ENCODE results near the gene LDHD.
"Not testable (repeated sequence)": the region's sequence is repeated elsewhere in the genome, so short reads cannot be mapped to it uniquely, and the experiment has no call there.

Gene LDHD

GRCh38 chr16:75143941-75144340 is 27.4 kb upstream of the LDHD start:
- DNase-seq (ENCODE audit: low spot score): no peak
- TF ChIP-seq, protein P1, sequence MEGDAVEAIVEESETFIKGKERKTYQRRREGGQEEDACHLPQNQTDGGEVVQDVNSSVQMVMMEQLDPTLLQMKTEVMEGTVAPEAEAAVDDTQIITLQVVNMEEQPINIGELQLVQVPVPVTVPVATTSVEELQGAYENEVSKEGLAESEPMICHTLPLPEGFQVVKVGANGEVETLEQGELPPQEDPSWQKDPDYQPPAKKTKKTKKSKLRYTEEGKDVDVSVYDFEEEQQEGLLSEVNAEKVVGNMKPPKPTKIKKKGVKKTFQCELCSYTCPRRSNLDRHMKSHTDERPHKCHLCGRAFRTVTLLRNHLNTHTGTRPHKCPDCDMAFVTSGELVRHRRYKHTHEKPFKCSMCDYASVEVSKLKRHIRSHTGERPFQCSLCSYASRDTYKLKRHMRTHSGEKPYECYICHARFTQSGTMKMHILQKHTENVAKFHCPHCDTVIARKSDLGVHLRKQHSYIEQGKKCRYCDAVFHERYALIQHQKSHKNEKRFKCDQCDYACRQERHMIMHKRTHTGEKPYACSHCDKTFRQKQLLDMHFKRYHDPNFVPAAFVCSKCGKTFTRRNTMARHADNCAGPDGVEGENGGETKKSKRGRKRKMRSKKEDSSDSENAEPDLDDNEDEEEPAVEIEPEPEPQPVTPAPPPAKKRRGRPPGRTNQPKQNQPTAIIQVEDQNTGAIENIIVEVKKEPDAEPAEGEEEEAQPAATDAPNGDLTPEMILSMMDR (IDR thresholded peaks at IDR 0.05; ENCODE audit: borderline replicate concordance, control extremely low read depth, extremely low read depth, insufficient read depth, missing control alignments): no peak
- in situ Hi-C loops (cut with MboI; ENCODE audit: low sequenced_read_pairs, unreplicated experiment): no loop called here

GRCh38 chr16:75139498-75139897 is 22.9 kb upstream of the LDHD start:
- DNase-seq (ENCODE audit: low spot score): no peak
- TF ChIP-seq, protein P1 (IDR thresholded peaks at IDR 0.05; ENCODE audit: borderline replicate concordance, control extremely low read depth, extremely low read depth, insufficient read depth, missing control alignments): no peak
- in situ Hi-C loops (cut with MboI; ENCODE audit: low sequenced_read_pairs, unreplicated experiment): no loop called here

GRCh38 chr16:75138636-75139035 is 22.1 kb upstream of the LDHD start:
- in situ Hi-C loops (cut with MboI; ENCODE audit: low sequenced_read_pairs, unreplicated experiment): no loop called here
- TF ChIP-seq, protein P1 (IDR thresholded peaks at IDR 0.05; ENCODE audit: borderline replicate concordance, control extremely low read depth, extremely low read depth, insufficient read depth, missing control alignments): no peak
- DNase-seq (ENCODE audit: low spot score): no peak

GRCh38 chr16:75138233-75138632 is 21.7 kb upstream of the LDHD start:
- DNase-seq (ENCODE audit: low spot score): no peak
- TF ChIP-seq, protein P1 (IDR thresholded peaks at IDR 0.05; ENCODE audit: borderline replicate concordance, control extremely low read depth, extremely low read depth, insufficient read depth, missing control alignments): no peak
- in situ Hi-C loops (cut with MboI; ENCODE audit: low sequenced_read_pairs, unreplicated experiment): no loop called here

GRCh38 chr16:75131081-75131480 is 14.5 kb upstream of the LDHD start:
- no peak for DNase-seq (ENCODE audit: low spot score)
- TF ChIP-seq, protein P1 (IDR thresholded peaks at IDR 0.05; ENCODE audit: borderline replicate concordance, control extremely low read depth, extremely low read depth, insufficient read depth, missing control alignments): no peak
- in situ Hi-C loops (cut with MboI; ENCODE audit: low sequenced_read_pairs, unreplicated experiment): no loop called here

DNA sequence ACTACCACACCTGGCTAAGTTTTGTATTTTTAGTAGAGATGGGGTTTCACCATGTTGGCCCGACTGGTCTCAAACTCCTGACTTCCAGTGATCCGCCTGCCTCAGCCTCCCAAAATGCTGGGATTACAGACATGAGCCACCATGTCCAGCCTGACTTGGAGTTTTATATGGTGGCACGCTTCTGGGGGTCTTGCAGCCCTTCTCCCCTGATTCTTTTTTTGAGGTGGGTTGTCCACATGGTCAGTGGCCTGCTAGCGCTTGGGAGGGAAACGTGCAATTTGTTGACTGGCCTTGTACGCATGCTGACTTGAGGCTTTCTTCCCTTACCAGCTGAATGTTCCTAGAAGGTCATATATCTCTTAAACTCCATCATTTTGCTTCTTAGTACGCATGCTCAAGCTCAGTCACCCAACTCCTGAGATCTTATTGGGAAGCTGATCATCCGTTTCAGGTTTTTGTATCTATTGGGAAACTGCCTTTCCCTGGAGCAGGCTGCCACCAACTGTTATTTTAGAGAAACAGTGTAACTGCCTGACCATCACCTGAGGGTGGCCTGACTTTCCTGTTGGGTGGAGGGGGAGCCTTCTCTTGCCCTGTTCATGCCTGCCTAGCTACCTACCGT is 13.7 kb upstream of the LDHD start:
- in situ Hi-C loops (cut with MboI; ENCODE audit: low sequenced_read_pairs, unreplicated experiment): no loop called here
- TF ChIP-seq, protein P1 (IDR thresholded peaks at IDR 0.05; ENCODE audit: borderline replicate concordance, control extremely low read depth, extremely low read depth, insufficient read depth, missing control alignments): no peak
- DNase-seq (ENCODE audit: low spot score): no peak

DNA sequence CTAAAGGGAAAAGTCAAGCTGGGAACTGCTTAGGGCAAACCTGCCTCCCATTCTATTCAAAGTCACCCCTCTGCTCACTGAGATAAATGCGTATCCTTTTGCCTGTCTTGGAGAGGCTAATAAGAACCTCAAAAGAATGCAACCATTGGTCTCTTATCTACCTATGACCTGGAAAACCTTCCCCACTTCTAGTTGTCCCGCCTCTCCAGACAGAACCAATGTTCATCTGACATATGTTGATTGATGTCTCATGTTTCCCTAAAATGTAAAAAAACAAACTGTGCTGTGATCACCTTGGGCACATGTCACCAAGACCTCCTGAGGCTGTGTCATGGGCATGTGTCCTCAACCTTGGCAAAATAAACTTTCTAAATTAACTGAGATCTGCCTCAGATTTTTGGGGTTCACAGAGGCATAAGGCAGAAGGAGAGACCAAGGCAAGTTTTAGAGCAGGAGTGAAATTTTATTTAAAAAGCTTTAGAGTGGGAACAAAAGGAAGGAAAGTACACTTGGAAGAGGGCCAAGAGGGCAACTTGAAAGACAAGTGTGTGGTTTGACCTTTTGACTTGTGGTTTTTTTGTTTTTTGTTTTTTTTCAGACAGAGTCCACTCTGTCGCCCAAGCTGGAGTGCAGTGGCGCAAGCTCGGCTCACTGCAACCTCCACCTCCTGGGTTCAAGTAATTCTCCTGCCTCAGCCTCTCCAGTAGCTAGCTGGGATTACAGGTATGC is 13.0 kb upstream of the LDHD start:
- DNase-seq (ENCODE audit: low spot score); in situ Hi-C loops (cut with MboI; ENCODE audit: low sequenced_read_pairs, unreplicated experiment): not testable (repeated sequence)
